GM11168 (cell line): ENCODE measurements around the gene HMCN1.

ENCODE experiments used
- in situ Hi-C: fragments of 300-500 bp; cut with MboI; formaldehyde crosslinking; loops from one replicate; pipeline ENCODE4 v1.12.0; 2022; ENCODE audit warnings: low sequenced_read_pairs; ENCODE audit not compliant: unreplicated experiment

The HMCN1 gene

GRCh38 chr1:185990565-185990964 is 256.4 kb downstream of the HMCN1 start:
- in situ Hi-C loops, result no loop called here

- in situ Hi-C loops, result no loop called here
Observed at GRCh38 chr1:185991266-185991665, 257.1 kb downstream of the HMCN1 start.

GRCh38 chr1:185996211-185996610 is 262.0 kb downstream of the HMCN1 start:
- in situ Hi-C loops, result no loop called here

GRCh38 chr1:185998391-185998790 is 264.2 kb downstream of the HMCN1 start:
- in situ Hi-C loops, result no loop called here

- in situ Hi-C loops, result no loop called here
Observed at GRCh38 chr1:186002406-186002805, 268.2 kb downstream of the HMCN1 start.

- in situ Hi-C loops, result no loop called here
Observed at GRCh38 chr1:186009039-186009737, 275.0 kb downstream of the HMCN1 start.

GRCh38 chr1:186014370-186015037 is 280.3 kb downstream of the HMCN1 start:
- in situ Hi-C loops, result no loop called here

- in situ Hi-C loops, result no loop called here
Observed at GRCh38 chr1:186016856-186017255, 282.7 kb downstream of the HMCN1 start.

GRCh38 chr1:186022184-186022583 is 288.0 kb downstream of the HMCN1 start:
- in situ Hi-C loops, result no loop called here

GRCh38 chr1:186026946-186027345 is 292.8 kb downstream of the HMCN1 start:
- in situ Hi-C loops, result no loop called here

GRCh38 chr1:186027621-186028020 is 293.4 kb downstream of the HMCN1 start:
- in situ Hi-C loops, result no loop called here

GRCh38 chr1:186030453-186030852 is 296.3 kb downstream of the HMCN1 start:
- in situ Hi-C loops, result no loop called here

- in situ Hi-C loops, result no loop called here
Observed at GRCh38 chr1:186033847-186034271, 299.7 kb downstream of the HMCN1 start.

GRCh38 chr1:186042230-186042629 is 308.0 kb downstream of the HMCN1 start:
- in situ Hi-C loops, result no loop called here

GRCh38 chr1:186043296-186043695 is 309.1 kb downstream of the HMCN1 start:
- in situ Hi-C loops, result no loop called here

- in situ Hi-C loops, result no loop called here
Observed at GRCh38 chr1:186044079-186044685, 310.0 kb downstream of the HMCN1 start.

- in situ Hi-C loops, result no loop called here
Observed at GRCh38 chr1:186046437-186047211, 312.4 kb downstream of the HMCN1 start.

- in situ Hi-C loops, result no loop called here
Observed at GRCh38 chr1:186050360-186050759, 316.2 kb downstream of the HMCN1 start.

- in situ Hi-C loops, result no loop called here
Observed at GRCh38 chr1:186054003-186054402, 319.8 kb downstream of the HMCN1 start.

- in situ Hi-C loops, result no loop called here
Observed at GRCh38 chr1:186054932-186055331, 320.7 kb downstream of the HMCN1 start.

GRCh38 chr1:186055846-186056245 is 321.7 kb downstream of the HMCN1 start:
- in situ Hi-C loops, result no loop called here
